ENCODE measurements around the gene RBM19.

Gene RBM19

GRCh38 chr12:113802966-113803758 is 163.0 kb downstream of the RBM19 start:
- Histone ChIP-seq H3K4me1 (ENCODE audit: control insufficient read depth, insufficient read depth, low read length) (no peaks in the 10 kb centered on the region), H3K9me3 (ENCODE audit: control insufficient read depth in 2 of 2, low read length in 2 of 2) (peaks cover 0 to 5% of the 10 kb centered on the region in 2 donors), H3K36me3 (ENCODE audit: control insufficient read depth in 2 of 2, insufficient read depth in 2 of 2, low read length in 2 of 2) (no peaks in the 10 kb centered on the region), H3K4me3 (ENCODE audit: low read length in 2 of 2) (no peak overlapping the region), H3K9ac (ENCODE audit: low read length in 2 of 2) (no peak overlapping the region), H3K27me3 (ENCODE audit: control insufficient read depth in 1 of 2, insufficient read depth in 2 of 2, low read length in 2 of 2) (no peaks in the 10 kb centered on the region), H3K27ac (ENCODE audit: low read length) (no peak overlapping the region)

DNA sequence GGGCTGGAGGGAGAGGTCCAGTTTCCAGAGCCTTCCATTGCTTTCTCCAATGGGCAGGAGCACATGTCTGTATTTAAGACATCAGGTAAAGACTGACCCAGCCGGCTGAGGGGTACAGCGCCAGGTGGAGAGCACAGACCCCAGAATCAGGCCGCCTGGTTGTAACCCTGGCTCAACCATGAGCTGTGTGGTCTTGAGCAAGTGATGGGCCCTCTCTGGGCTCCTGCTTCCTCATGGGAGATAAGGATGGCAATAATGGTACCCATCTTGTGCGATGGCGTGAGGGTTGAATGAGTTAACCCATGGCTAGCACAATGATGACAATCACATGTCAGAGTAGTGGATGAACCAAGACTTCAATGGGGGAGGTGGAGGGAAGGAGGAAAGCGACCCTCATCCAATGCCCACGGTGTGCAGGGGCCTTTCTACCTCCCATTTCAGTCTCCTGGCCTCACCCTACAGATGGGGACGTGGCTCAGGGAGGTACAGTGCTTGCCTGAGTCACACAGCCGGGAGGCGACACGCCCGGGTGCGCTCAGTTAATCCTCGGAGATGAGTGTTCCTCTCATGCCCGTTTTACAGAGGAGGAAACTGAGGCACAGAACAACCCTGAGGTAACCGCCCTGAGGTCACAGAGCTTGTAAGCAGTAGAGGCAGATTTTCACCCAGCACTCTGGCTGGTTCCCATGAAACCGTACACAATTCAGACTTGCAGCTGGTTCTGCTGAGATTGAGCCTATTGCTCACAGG is 163.9 kb downstream of the RBM19 start:
- peaks cover 0 to under 1% of the 10 kb centered on the region in 2 donors for H3K27me3 ChIP-seq (ENCODE audit: control insufficient read depth in 1 of 2, insufficient read depth in 2 of 2, low read length in 2 of 2)
- no peaks in the 10 kb centered on the region for H3K36me3 ChIP-seq (ENCODE audit: control insufficient read depth in 2 of 2, insufficient read depth in 2 of 2, low read length in 2 of 2)
- H3K9ac ChIP-seq (ENCODE audit: low read length in 2 of 2), result no peak overlapping the region
- no peak overlapping the region for H3K4me3 ChIP-seq (ENCODE audit: low read length in 2 of 2)
- H3K9me3 ChIP-seq (ENCODE audit: control insufficient read depth in 2 of 2, low read length in 2 of 2), result peaks cover 0 to 5% of the 10 kb centered on the region in 2 donors
- no peak overlapping the region for H3K27ac ChIP-seq (ENCODE audit: low read length)
- no peaks in the 10 kb centered on the region for H3K4me1 ChIP-seq (ENCODE audit: control insufficient read depth, insufficient read depth, low read length)

GRCh38 chr12:113800201-113800600 is 165.9 kb downstream of the RBM19 start:
- no peaks in the 10 kb centered on the region for H3K4me1 ChIP-seq (ENCODE audit: control insufficient read depth, insufficient read depth, low read length)
- H3K27me3 ChIP-seq (ENCODE audit: control insufficient read depth in 1 of 2, insufficient read depth in 2 of 2, low read length in 2 of 2), result peaks cover 3% of the 10 kb centered on the region in 2 donors
- no peak overlapping the region for H3K4me3 ChIP-seq (ENCODE audit: low read length in 2 of 2)
- no peaks in the 10 kb centered on the region for H3K9me3 ChIP-seq (ENCODE audit: control insufficient read depth in 2 of 2, low read length in 2 of 2)
- H3K36me3 ChIP-seq (ENCODE audit: control insufficient read depth in 2 of 2, insufficient read depth in 2 of 2, low read length in 2 of 2), result no peaks in the 10 kb centered on the region
- H3K9ac ChIP-seq (ENCODE audit: low read length in 2 of 2), result no peak overlapping the region
- H3K27ac ChIP-seq (ENCODE audit: low read length), result no peak overlapping the region

DNA sequence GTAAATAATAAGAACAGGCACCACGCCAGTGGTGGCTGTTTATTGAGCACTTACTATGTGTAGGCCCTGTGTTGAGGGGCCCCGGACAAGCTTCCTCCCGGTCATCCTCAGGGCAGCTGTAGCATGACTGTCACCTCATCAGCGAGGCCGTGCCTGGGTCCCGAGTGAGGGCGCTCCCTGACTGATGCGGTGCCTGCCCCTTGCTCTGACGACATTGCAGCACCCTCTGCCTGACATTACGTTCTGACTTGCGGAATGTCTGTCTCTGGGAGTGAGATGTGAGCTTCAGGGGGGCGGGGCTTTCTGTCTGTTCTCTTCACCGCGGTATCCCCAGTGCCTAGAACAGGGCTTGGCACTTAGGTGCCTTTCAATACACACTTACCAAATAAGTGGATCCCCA is 167.6 kb downstream of the RBM19 start:
- Histone ChIP-seq H3K36me3 (ENCODE audit: control insufficient read depth in 2 of 2, insufficient read depth in 2 of 2, low read length in 2 of 2) (no peaks in the 10 kb centered on the region), H3K4me1 (ENCODE audit: control insufficient read depth, insufficient read depth, low read length) (no peaks in the 10 kb centered on the region), H3K9ac (ENCODE audit: low read length in 2 of 2) (no peak overlapping the region), H3K9me3 (ENCODE audit: control insufficient read depth in 2 of 2, low read length in 2 of 2) (no peaks in the 10 kb centered on the region), H3K27ac (ENCODE audit: low read length) (no peak overlapping the region), H3K27me3 (ENCODE audit: control insufficient read depth in 1 of 2, insufficient read depth in 2 of 2, low read length in 2 of 2) (peaks cover 5 to 7% of the 10 kb centered on the region in 2 donors), H3K4me3 (ENCODE audit: low read length in 2 of 2) (no peak overlapping the region)

- Histone ChIP-seq H3K27ac (ENCODE audit: low read length) (no peak overlapping the region), H3K9ac (ENCODE audit: low read length in 2 of 2) (no peak overlapping the region), H3K27me3 (ENCODE audit: control insufficient read depth in 1 of 2, insufficient read depth in 2 of 2, low read length in 2 of 2) (peaks cover 5 to 7% of the 10 kb centered on the region in 2 donors), H3K36me3 (ENCODE audit: control insufficient read depth in 2 of 2, insufficient read depth in 2 of 2, low read length in 2 of 2) (no peaks in the 10 kb centered on the region), H3K4me1 (ENCODE audit: control insufficient read depth, insufficient read depth, low read length) (no peaks in the 10 kb centered on the region), H3K4me3 (ENCODE audit: low read length in 2 of 2) (no peak overlapping the region), H3K9me3 (ENCODE audit: control insufficient read depth in 2 of 2, low read length in 2 of 2) (no peaks in the 10 kb centered on the region)
Measured at GRCh38 chr12:113797535-113797868, 168.6 kb downstream of the RBM19 start.

GRCh38 chr12:113796852-113797534 is 169.1 kb downstream of the RBM19 start:
- Histone ChIP-seq H3K9ac (ENCODE audit: low read length in 2 of 2) (no peak overlapping the region), H3K36me3 (ENCODE audit: control insufficient read depth in 2 of 2, insufficient read depth in 2 of 2, low read length in 2 of 2) (no peaks in the 10 kb centered on the region), H3K9me3 (ENCODE audit: control insufficient read depth in 2 of 2, low read length in 2 of 2) (no peaks in the 10 kb centered on the region), H3K27me3 (ENCODE audit: control insufficient read depth in 1 of 2, insufficient read depth in 2 of 2, low read length in 2 of 2) (peaks cover 5 to 7% of the 10 kb centered on the region in 2 donors), H3K4me1 (ENCODE audit: control insufficient read depth, insufficient read depth, low read length) (no peaks in the 10 kb centered on the region), H3K4me3 (ENCODE audit: low read length in 2 of 2) (no peak overlapping the region), H3K27ac (ENCODE audit: low read length) (no peak overlapping the region)

DNA sequence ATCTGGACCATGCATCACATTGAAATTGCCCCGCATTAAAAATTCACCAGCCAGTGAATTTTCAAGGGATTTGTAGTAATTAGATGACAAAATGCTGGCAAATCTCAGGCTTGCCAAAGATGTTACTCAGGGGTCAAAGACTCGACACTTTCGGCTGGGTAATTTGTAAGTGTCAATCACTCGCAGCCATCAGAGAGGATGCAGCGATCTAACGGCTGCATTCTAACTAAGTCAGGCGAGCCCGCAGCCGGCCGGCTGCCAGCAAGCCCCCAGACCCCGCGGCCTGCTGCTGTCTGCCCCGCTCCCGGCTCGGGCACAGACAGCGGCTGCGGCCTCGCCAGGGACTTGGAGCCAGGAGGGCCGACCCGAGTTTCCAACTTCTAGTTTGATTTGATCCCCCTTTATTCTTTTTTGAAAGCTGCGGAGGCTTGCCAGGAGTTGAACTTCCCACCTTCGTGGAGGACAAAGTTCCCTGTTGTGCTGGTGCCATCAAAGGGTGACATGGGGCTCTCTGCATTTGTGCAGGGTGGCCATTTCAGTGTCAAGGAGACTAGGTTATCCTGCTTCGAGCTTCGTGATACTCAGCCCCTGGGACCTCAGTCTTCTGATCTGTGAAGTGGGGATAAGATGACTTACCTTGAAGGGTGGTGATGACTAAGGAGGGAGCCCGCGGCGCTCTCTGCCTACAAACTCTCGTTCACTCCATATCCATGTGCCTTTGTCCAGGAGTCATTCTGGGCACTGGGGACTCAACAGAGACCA is 169.9 kb downstream of the RBM19 start:
- no peaks in the 10 kb centered on the region for H3K9me3 ChIP-seq (ENCODE audit: control insufficient read depth in 2 of 2, low read length in 2 of 2)
- H3K27me3 ChIP-seq (ENCODE audit: control insufficient read depth in 1 of 2, insufficient read depth in 2 of 2, low read length in 2 of 2), result peaks cover 5 to 7% of the 10 kb centered on the region in 2 donors
- no peaks in the 10 kb centered on the region for H3K4me1 ChIP-seq (ENCODE audit: control insufficient read depth, insufficient read depth, low read length)

GRCh38 chr12:113795445-113795844 is 170.7 kb downstream of the RBM19 start:
- H3K27me3 ChIP-seq (ENCODE audit: control insufficient read depth in 1 of 2, insufficient read depth in 2 of 2, low read length in 2 of 2), result peaks cover 5 to 7% of the 10 kb centered on the region in 2 donors
- H3K4me1 ChIP-seq (ENCODE audit: control insufficient read depth, insufficient read depth, low read length), result no peaks in the 10 kb centered on the region
- H3K9ac ChIP-seq (ENCODE audit: low read length in 2 of 2), result no peak overlapping the region
- H3K4me3 ChIP-seq (ENCODE audit: low read length in 2 of 2), result no peak overlapping the region
- no peaks in the 10 kb centered on the region for H3K9me3 ChIP-seq (ENCODE audit: control insufficient read depth in 2 of 2, low read length in 2 of 2)
- H3K27ac ChIP-seq (ENCODE audit: low read length), result no peak overlapping the region
- H3K36me3 ChIP-seq (ENCODE audit: control insufficient read depth in 2 of 2, insufficient read depth in 2 of 2, low read length in 2 of 2), result no peaks in the 10 kb centered on the region

More for the DNA sequence above, 169.9 kb downstream of the RBM19 start:
- H3K9ac ChIP-seq (ENCODE audit: low read length in 2 of 2), result no peak overlapping the region
- no peaks in the 10 kb centered on the region for H3K36me3 ChIP-seq (ENCODE audit: control insufficient read depth in 2 of 2, insufficient read depth in 2 of 2, low read length in 2 of 2)
- H3K27ac ChIP-seq (ENCODE audit: low read length), result no peak overlapping the region
- H3K4me3 ChIP-seq (ENCODE audit: low read length in 2 of 2), result no peak overlapping the region

DNA sequence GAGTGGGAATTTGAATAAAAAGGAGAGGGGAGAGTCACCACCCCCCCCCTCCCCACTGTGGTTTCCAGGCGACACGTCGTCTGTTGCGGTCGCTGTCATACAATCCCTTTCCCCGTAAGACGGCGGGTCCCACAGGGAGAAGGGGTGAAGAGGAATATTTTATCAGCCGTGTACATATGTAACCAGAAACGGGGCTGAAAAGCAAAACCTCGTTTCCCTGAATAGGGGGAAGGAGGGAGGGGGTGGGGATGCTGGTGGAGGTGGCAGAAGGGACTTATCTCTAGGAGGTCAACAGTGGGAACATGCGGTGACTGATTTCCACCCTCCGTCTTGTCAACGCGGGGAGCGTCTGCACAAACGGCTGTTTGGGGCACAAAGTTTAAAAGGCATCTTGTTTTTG is 171.4 kb downstream of the RBM19 start:
- Histone ChIP-seq H3K27me3 (ENCODE audit: control insufficient read depth in 1 of 2, insufficient read depth in 2 of 2, low read length in 2 of 2) (peaks cover 5 to 7% of the 10 kb centered on the region in 2 donors), H3K36me3 (ENCODE audit: control insufficient read depth in 2 of 2, insufficient read depth in 2 of 2, low read length in 2 of 2) (no peaks in the 10 kb centered on the region), H3K4me1 (ENCODE audit: control insufficient read depth, insufficient read depth, low read length) (no peaks in the 10 kb centered on the region), H3K9me3 (ENCODE audit: control insufficient read depth in 2 of 2, low read length in 2 of 2) (peaks cover 0 to under 1% of the 10 kb centered on the region in 2 donors), H3K4me3 (ENCODE audit: low read length in 2 of 2) (no peak overlapping the region), H3K9ac (ENCODE audit: low read length in 2 of 2) (no peak overlapping the region), H3K27ac (ENCODE audit: low read length) (no peak overlapping the region)

DNA sequence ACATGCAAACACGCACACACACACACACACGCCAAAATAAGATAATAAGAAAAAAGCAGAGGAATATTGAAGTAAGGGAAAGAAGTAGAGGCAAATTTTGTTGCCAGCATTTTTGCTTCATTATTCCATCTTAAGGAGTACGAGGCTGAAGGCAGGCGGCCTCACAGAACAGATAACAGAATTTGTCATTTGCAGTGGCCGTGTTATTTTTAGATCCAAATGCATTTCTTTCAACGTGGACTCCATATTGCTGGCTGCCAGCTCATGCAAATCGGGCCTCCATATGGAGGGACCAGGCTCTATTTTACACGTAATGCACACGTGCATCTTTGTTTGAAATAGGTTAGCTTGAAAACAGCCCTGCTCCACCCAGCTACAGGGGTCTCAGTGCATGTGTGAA is 172.9 kb downstream of the RBM19 start:
- no peaks in the 10 kb centered on the region for H3K4me1 ChIP-seq (ENCODE audit: control insufficient read depth, insufficient read depth, low read length)
- no peak overlapping the region for H3K9ac ChIP-seq (ENCODE audit: low read length in 2 of 2)
- H3K36me3 ChIP-seq (ENCODE audit: control insufficient read depth in 2 of 2, insufficient read depth in 2 of 2, low read length in 2 of 2), result no peaks in the 10 kb centered on the region
- no peak overlapping the region for H3K27ac ChIP-seq (ENCODE audit: low read length)
- H3K4me3 ChIP-seq (ENCODE audit: low read length in 2 of 2), result no peak overlapping the region
- H3K27me3 ChIP-seq (ENCODE audit: control insufficient read depth in 1 of 2, insufficient read depth in 2 of 2, low read length in 2 of 2), result peaks cover 5 to 7% of the 10 kb centered on the region in 2 donors
- H3K9me3 ChIP-seq (ENCODE audit: control insufficient read depth in 2 of 2, low read length in 2 of 2), result peaks cover 0 to 9% of the 10 kb centered on the region in 2 donors
